ENCODE data around the gene CCKAR.

GRCh38 chr4:26503427-26503826 lies 13.1 kb upstream of the CCKAR start:
- no peak for TF ChIP-seq CTCF (IDR thresholded peaks at IDR 0.05)
- no peak for TF ChIP-seq EP300 (IDR thresholded peaks at IDR 0.05; ENCODE audit: low read depth)

Data from transverse colon (tissue), 3 donors.